DOHH2 (cell line): ENCODE data around the gene PDE8B.

Experiments used
- H3F3A ChIP-seq: fragments of 200-600 bp; sonication (generic), shearing (Covaris generic); 2 replicates; pipeline ENCODE4 v1.6.0; 2016; ENCODE audit warnings: antibody characterized with exemption, mild to moderate bottlenecking; ENCODE audit not compliant: control insufficient read depth, insufficient read depth
- H3K27ac ChIP-seq: fragments of 200-600 bp; sonication (generic); 2 replicates; pipeline ENCODE4 v1.5.1; 2014; ENCODE audit warnings: low read depth, mild to moderate bottlenecking, low read length, moderate library complexity
- H3K27me3 ChIP-seq: fragments of 200-600 bp; sonication (generic); 2 replicates; pipeline ENCODE4 v1.6.1; 2014; ENCODE audit warnings: mild to moderate bottlenecking, low read length, mixed read lengths; ENCODE audit not compliant: control insufficient read depth
- H3K36me3 ChIP-seq: fragments of 200-600 bp; sonication (generic); 2 replicates; pipeline ENCODE4 v1.6.1; 2014; ENCODE audit warnings: mild to moderate bottlenecking, low read length, moderate library complexity, mixed read lengths; ENCODE audit not compliant: control insufficient read depth
- H3K4me1 ChIP-seq: fragments of 200-600 bp; sonication (generic); 2 replicates; pipeline ENCODE4 v1.6.1; 2014; ENCODE audit warnings: mild to moderate bottlenecking, low read length, mixed read lengths; ENCODE audit not compliant: control insufficient read depth
- H3K4me2 ChIP-seq: fragments of 200-600 bp; sonication (generic); 2 replicates; pipeline ENCODE4 v1.6.0; 2014; ENCODE audit warnings: mild to moderate bottlenecking, low read length, moderate library complexity
- H3K4me3 ChIP-seq: fragments of 200-600 bp; sonication (generic); 2 replicates; pipeline ENCODE4 v1.5.1; 2014; ENCODE audit warnings: mild to moderate bottlenecking, low read length, mixed read lengths
- H3K79me2 ChIP-seq: fragments of 200-600 bp; sonication (generic); 2 replicates; pipeline ENCODE4 v1.6.1; 2014; ENCODE audit warnings: mild to moderate bottlenecking, low read length, mixed read lengths; ENCODE audit not compliant: control insufficient read depth
- H3K9me2 ChIP-seq: fragments of 200-600 bp; sonication (generic); replicated peaks from 2 replicates; pipeline ENCODE4 v1.6.1; 2014; ENCODE audit warnings: mild to moderate bottlenecking, low read length, mixed read lengths; ENCODE audit not compliant: control insufficient read depth
- H3K9me3 ChIP-seq: fragments of 200-600 bp; sonication (generic); 2 replicates; pipeline ENCODE4 v1.6.1; 2014; ENCODE audit warnings: antibody characterized with exemption, low read length, mixed read lengths; ENCODE audit not compliant: control insufficient read depth, insufficient read depth
- H4K20me1 ChIP-seq: fragments of 200-600 bp; sonication (generic); 2 replicates; pipeline ENCODE4 v1.6.0; 2014; ENCODE audit warnings: low read depth, mild to moderate bottlenecking, antibody characterized with exemption, low read length, moderate library complexity; ENCODE audit not compliant: control insufficient read depth, insufficient read depth
- EZH2phosphoT487 ChIP-seq: fragments of 200-600 bp; sonication (generic); IDR thresholded peaks from 2 replicates; pipeline ENCODE4 v1.6.1; 2017; ENCODE audit warnings: borderline replicate concordance, mild to moderate bottlenecking, antibody characterized with exemption, low read length, moderate library complexity, mixed read lengths
- TF ChIP-seq, protein P1 (sequence below): fragments of 200-600 bp; sonication (generic); IDR thresholded peaks from one replicate; pipeline ENCODE4 v1.5.1; 2014; ENCODE audit warnings: antibody characterized with exemption, mild to moderate bottlenecking, low read depth, low read length; ENCODE audit not compliant: poor library complexity, severe bottlenecking

The PDE8B gene

GRCh38 chr5:77400645-77401044, 190.2 kb downstream of the PDE8B start:
- Histone ChIP-seq H3K79me2 (no peaks in the 10 kb centered on the region), H3K4me2 (no peak overlapping the region), H3K36me3 (no peaks in the 10 kb centered on the region), H3K4me1 (no peaks in the 10 kb centered on the region), H3K27me3 (no peaks in the 10 kb centered on the region), H3K27ac (no peak overlapping the region), H3K9me2 (no peaks in the 10 kb centered on the region), H3K9me3 (no peaks in the 10 kb centered on the region), H3K4me3 (no peak overlapping the region), H4K20me1 (no peaks in the 10 kb centered on the region), H3F3A (no peaks in the 10 kb centered on the region)
- no peak for TF ChIP-seq EZH2phosphoT487
- TF ChIP-seq, protein P1, sequence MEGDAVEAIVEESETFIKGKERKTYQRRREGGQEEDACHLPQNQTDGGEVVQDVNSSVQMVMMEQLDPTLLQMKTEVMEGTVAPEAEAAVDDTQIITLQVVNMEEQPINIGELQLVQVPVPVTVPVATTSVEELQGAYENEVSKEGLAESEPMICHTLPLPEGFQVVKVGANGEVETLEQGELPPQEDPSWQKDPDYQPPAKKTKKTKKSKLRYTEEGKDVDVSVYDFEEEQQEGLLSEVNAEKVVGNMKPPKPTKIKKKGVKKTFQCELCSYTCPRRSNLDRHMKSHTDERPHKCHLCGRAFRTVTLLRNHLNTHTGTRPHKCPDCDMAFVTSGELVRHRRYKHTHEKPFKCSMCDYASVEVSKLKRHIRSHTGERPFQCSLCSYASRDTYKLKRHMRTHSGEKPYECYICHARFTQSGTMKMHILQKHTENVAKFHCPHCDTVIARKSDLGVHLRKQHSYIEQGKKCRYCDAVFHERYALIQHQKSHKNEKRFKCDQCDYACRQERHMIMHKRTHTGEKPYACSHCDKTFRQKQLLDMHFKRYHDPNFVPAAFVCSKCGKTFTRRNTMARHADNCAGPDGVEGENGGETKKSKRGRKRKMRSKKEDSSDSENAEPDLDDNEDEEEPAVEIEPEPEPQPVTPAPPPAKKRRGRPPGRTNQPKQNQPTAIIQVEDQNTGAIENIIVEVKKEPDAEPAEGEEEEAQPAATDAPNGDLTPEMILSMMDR: no peak

DNA sequence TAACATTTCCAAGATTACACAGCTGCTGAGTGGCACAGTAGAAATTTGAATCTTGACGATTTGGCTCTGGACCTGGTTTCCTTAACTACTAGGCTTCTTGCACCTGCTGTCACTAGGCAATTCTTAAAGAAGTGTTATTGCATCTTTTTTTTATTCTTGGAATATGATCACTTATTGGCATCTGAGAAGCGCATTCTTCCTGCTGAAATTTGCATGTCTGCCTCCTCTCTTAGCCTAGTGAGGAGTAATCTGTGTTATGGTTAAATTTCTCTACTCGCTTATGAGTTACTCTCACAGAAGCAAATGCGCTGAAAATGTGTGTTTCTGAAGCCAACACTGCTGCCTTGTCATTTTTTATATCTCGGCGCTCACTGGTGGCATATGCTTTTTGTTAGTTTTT, 192.3 kb downstream of the PDE8B start:
- Histone ChIP-seq H3K27me3 (no peaks in the 10 kb centered on the region), H4K20me1 (no peaks in the 10 kb centered on the region)
- TF ChIP-seq EZH2phosphoT487: no peak
- TF ChIP-seq, protein P1: no peak

DNA sequence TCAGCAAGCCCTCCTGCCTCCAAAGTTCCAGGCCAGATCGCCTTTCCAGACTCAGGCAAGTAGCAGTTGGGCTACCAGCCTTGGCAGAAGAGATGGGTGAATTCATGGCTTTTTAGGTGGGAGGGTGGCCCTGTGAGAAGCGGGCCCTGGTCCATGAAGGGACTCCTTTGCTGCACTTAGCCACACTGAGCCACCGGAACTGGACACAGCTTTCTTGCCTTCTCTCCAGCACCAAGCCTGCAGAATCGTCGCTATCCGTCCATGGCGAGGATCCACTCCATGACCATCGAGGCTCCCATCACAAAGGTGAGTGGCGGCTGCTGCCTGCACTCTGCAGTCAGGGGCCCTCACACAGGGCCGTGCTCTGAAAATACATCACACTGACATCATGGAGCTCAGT, 196.7 kb downstream of the PDE8B start:
- H3F3A ChIP-seq: no peaks in the 10 kb centered on the region
- no peaks in the 10 kb centered on the region for H3K9me3 ChIP-seq
- no peaks in the 10 kb centered on the region for H4K20me1 ChIP-seq
- no peak overlapping the region for H3K27ac ChIP-seq
- no peaks in the 10 kb centered on the region for H3K9me2 ChIP-seq
- TF ChIP-seq, protein P1: no peak
- no peak for TF ChIP-seq EZH2phosphoT487
- no peak overlapping the region for H3K4me2 ChIP-seq
- H3K27me3 ChIP-seq: peaks cover 2% of the 10 kb centered on the region
- no peaks in the 10 kb centered on the region for H3K4me1 ChIP-seq
- H3K79me2 ChIP-seq: no peaks in the 10 kb centered on the region
- no peak overlapping the region for H3K4me3 ChIP-seq
- no peaks in the 10 kb centered on the region for H3K36me3 ChIP-seq

More for the DNA sequence above, 192.3 kb downstream of the PDE8B start:
- Histone ChIP-seq H3K9me3 (no peaks in the 10 kb centered on the region), H3K9me2 (no peaks in the 10 kb centered on the region), H3K79me2 (no peaks in the 10 kb centered on the region), H3K4me1 (no peaks in the 10 kb centered on the region), H3K4me2 (no peak overlapping the region), H3K36me3 (no peaks in the 10 kb centered on the region), H3F3A (no peaks in the 10 kb centered on the region), H3K4me3 (no peak overlapping the region), H3K27ac (no peak overlapping the region)
